Activated CD8-positive, alpha-beta memory T cell treated with anti-CD3 and anti-CD28 coated beads, Interleukin-2, amount 50 U/mL, for 1 hour (primary cell): ENCODE results near the gene FAM72C.
"Not testable (repeated sequence)": the region's sequence is repeated elsewhere in the genome, so short reads cannot be mapped to it uniquely, and the experiment has no call there.

Experiments
- DNase-seq: peaks from one replicate; pipeline ENCODE4 v3.0.0-alpha.2; 2020; ENCODE audit errors: extremely low read depth

Gene FAM72C

GRCh38 chr1:143971924-143972700 is at the start of gene FAM72C:
Gene FAM72C, minus strand, starts transcription at chr1:143971986. Its CDS starts 845 bp downstream, at chr1:143971141.
- not testable (repeated sequence) for DNase-seq

DNA sequence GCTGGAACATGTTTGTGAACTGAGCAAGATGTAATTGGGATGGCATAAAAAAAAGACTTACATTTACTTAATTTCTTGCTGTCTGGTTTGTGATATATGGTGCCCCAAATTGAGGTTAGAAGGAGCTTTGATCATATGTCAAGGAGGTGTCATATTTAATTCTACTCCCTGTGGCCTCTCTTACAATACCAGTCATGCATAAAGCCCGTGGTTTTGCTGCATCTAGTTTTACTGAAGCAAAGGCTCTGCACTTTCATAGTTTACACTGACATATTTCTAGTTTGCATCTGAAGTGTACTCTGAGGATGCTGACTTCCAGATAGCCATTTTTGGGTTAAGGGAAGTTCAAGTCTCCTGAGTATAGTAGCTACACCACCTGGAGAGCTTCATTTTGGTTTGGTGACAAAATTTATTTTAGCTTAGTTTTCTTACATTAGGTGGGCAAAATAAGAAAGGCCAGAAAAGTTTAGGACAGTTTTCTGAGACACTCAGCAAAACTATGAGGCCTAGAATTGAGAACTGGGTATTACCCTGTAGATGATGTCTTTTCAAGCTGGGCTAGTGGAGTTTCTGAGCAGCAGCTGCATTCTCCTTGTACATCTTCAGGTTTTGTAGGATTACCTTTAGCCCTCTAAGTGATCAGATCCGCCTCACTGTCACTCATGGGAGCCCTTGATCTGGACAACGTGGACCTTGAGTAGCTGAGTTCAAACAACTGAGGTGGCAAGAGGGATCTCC is 48.4 kb upstream of the FAM72C start:
- not testable (repeated sequence) for DNase-seq

- DNase-seq, result not testable (repeated sequence)
These were observed 47.3 kb upstream of the FAM72C start for GRCh38 chr1:144019101-144019500.

DNA sequence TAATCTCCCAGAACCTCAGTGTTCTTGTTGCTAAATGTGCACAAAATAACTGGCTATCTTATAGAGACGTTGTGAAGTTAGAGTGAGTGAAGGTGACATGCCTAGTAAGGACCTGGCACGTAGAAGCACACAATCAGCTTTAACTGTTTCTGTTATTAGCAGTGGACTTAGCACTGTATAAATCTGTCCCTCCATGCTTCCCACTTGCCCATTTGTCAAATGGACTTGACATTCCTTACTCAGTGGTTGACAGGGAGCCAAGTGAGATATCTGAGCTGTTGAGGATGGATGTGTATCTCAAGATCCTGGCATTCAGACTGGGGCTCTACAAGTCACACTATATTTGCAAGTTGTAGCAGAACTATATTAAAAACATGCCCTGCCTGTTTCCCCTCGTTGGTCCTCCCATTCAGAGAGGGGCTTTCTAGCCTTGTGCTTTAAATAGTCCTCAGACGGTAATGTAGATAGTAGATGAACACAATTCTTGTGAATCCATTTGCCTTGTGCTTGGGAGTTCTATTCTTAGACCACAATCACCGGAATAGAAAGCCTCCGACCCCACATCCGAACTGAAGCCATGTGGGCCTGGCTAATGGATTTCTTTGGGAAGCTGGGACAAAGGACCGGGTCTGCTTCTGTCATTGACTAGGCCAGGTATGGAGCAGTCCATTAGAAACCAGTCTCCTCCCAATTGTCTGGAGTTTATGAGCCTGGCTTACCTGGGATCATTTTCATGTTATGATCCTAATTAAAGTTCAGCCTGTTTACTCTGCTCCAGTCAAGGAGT is 43.6 kb upstream of the FAM72C start:
- DNase-seq, result not testable (repeated sequence)

DNA sequence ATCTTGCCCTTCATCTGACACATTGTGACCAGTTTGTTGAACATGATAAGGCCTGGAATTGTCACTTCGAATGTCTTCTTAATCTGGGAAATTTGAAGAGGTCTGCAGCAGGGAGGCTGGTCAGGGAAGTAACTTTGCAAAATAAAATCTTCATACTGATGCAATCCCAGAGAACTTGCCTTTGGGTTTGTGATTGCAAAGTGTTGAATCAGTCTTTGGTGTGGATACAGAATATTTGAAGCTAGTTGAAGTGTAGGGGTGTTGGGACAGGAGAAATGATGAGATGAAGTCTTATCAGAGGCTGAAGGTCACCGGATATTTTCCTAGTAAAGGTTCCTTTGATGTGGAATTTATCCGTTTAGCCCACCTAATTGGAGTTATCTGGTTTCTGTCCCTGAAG is 42.7 kb upstream of the FAM72C start:
- not testable (repeated sequence) for DNase-seq

DNA sequence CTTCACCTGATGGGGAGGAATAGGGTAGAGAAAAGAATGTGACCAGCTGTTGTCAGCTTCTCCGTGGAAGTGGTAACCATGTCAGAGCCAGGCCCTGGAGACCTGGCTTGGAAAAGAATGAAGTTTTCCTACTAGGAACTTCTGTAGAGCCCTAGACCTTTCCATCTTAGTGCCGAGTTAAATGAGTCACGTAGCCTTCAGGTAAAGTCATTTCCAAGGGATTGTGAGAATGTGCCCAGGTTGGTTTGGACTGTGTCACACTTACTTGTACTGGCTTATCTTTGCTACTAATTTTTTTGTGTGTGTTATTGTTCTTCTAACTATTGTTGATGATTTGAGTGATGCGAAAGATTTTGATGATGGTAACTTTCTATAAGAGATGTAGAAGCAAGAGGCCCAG is 42.3 kb upstream of the FAM72C start:
- DNase-seq, result not testable (repeated sequence)

- not testable (repeated sequence) for DNase-seq
These were observed 40.5 kb upstream of the FAM72C start for GRCh38 chr1:144012168-144012733.

GRCh38 chr1:144009410-144009809 is 37.6 kb upstream of the FAM72C start:
- DNase-seq, result not testable (repeated sequence)

- DNase-seq, result not testable (repeated sequence)
These were observed 32.5 kb upstream of the FAM72C start for GRCh38 chr1:144004259-144004658.

GRCh38 chr1:144003306-144004029 is 31.7 kb upstream of the FAM72C start:
- not testable (repeated sequence) for DNase-seq

GRCh38 chr1:144002141-144002881 is 30.5 kb upstream of the FAM72C start:
- DNase-seq, result not testable (repeated sequence)

DNA sequence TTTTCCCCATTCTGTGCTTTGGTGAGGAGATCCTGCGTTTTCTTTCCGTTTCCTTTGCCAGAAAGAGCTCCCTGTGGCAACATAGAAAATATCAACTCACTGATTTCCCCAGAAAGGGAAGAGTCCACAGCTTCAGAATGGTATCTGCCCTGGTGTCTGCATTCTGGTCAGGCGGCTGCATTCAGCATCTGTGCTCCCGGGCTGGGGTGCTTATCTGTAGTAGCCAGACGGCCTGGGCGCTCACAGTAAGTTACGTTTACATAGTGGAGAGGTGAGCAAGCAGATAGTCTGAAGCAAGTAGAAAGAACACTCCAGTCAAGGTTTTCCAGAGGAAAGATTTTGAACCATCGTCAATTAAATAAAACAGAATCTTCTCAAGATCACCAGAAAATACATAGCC is 29.3 kb upstream of the FAM72C start:
- not testable (repeated sequence) for DNase-seq

- DNase-seq, result not testable (repeated sequence)
These were observed 24.2 kb upstream of the FAM72C start for GRCh38 chr1:143996020-143996419.

DNA sequence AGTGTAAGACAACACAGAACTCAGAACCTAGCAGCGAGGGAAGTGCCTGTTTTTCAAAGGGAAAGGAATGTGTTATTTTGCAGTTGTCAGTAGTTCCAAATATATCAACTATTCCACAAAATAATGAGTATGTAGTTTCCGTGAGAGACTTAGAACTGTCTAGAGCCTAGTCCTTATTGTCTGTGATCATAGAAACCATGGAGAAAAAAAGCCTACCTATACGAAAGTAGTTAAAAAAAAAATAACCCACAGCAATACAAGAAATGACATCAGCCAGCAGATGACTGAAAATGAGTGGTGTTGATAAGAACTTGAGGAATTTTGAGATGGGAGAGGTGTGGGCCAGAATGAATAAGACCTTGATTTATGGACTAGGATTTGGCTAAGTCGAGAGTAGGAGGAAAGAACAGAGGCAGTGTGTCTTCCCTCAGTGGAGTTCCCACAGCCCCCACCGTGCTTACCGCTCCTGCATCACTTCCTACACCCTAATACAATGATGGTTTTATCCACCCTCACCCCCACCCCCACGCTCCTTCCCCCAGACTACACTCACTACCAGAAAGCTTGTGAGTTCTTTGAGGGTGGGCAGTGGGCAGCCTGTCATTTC is 21.6 kb upstream of the FAM72C start:
- not testable (repeated sequence) for DNase-seq

- DNase-seq, result not testable (repeated sequence)
These were observed 18.9 kb upstream of the FAM72C start for GRCh38 chr1:143990699-143991098.

GRCh38 chr1:143989719-143990118 is 17.9 kb upstream of the FAM72C start:
- not testable (repeated sequence) for DNase-seq

- not testable (repeated sequence) for DNase-seq
These were observed 17.6 kb upstream of the FAM72C start for GRCh38 chr1:143989427-143989712.

- DNase-seq, result not testable (repeated sequence)
These were observed 17.0 kb upstream of the FAM72C start for GRCh38 chr1:143988602-143989426.

GRCh38 chr1:143987868-143988267 is 16.1 kb upstream of the FAM72C start:
- not testable (repeated sequence) for DNase-seq
